ENCODE measurements around the gene ADCY5.

ADCY5 gene

DNA sequence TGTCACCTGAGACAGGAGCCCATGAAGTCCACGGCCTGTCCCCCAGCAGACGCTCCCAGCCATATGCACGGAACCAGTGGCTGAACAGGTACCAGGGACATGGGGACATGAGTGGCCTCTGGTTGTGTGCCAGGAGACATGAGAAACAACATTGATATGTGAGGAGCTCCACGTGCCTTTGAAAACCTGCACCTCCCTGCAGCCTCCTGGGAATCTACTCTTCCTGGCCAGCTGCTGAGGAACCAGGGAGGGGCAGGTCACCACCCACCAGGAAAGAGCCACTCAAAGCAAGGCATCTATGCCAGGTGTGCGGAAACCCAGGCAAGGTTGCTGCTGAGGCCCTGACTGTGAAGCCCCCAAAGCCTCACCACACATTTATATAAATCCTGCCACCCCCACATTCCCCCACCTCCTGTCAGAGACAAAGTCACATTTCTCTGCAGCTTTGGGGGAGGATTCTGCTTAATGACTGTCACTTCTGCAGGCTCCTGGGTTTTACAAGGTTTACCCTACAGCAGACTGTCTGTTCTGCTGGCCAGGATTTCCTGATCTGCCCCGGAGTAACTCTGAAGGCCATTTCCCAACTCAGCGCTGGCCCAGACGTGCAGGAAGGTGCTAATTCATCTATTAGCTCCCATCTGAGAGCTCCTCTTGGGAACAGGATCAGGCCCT is 110.8 kb downstream of the ADCY5 start:
- peak; percentile 15 for DNase-seq

GRCh38 chr3:123337226-123337625 is 111.7 kb downstream of the ADCY5 start:
- no peak for DNase-seq

DNA sequence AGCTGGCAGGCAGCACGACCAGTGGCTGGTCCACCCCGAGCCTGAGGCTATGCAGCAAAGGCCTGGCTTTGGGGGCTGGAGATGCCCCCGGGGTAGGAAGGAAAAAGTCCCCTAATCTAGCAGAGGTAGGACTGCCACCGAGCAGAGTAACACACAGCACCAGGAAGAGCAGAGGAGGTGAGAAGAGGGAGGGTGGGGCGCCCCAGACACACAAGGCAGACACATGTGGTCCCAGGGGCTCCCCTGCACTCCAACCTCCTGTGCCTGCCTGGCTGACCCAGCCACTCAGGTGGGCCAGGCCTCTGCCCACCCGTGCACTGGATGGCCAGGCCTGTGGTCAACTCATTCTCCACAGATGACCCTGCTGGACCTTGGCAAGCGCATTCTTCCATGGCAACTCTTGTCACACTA is 112.4 kb downstream of the ADCY5 start:
- DNase-seq, result no peak

DNA sequence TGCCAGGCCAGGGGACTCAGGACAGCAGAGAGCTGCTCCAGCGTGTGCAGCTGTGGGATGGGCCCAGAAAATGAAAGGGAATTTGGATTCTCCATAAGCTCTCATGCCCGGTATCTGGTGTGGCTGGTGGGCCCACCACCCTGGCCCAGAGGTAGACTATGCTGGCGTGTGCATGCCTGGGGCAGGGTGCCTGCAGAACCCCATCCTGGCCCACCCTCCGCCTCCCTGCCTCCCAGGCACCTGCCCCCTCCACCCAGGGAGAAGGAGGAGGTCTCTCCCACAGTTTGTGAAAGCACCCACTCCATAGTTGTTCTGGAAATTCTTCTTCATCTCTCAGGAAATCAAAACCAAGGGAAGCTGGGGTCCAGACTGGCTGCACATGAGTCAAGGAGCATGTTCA is 112.9 kb downstream of the ADCY5 start:
- DNase-seq, result no peak

DNA sequence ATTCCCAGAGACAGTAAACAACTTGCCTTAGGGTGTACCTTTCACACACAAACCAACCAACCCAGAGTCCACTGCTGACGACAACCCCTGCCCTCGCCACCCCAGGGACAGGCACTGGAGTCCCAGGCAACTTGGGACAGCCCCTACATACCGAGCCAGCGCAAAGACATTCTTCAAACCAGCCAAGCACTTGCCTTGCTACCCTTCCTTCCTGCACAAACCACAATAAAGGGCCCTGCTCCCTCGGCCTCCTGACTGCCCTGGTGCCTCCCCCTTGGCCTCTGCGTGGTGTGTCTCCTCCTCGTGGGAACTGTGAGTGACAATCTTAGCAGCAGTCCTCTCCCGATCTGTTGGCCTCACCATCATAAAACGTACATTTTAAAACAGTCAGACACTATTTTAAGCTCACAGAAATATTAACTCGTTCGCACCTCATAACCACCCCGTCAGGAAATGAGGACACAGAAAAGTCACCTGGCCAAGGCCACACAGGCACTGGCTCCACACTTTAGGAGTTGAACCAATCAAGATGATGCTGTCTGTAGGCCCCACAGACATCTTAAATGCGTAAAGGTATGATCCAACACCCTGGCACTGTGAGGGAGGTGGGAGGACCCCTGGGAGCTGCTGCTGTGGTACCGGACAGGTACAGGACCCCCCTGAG is 113.8 kb downstream of the ADCY5 start:
- DNase-seq, result no peak

- no peak for DNase-seq
Observed at GRCh38 chr3:123334056-123334455, 114.8 kb downstream of the ADCY5 start.

GRCh38 chr3:123333401-123333800 is 115.5 kb downstream of the ADCY5 start:
- DNase-seq, result no peak

GRCh38 chr3:123332124-123332641 is 116.7 kb downstream of the ADCY5 start:
- no peak for DNase-seq

DNA sequence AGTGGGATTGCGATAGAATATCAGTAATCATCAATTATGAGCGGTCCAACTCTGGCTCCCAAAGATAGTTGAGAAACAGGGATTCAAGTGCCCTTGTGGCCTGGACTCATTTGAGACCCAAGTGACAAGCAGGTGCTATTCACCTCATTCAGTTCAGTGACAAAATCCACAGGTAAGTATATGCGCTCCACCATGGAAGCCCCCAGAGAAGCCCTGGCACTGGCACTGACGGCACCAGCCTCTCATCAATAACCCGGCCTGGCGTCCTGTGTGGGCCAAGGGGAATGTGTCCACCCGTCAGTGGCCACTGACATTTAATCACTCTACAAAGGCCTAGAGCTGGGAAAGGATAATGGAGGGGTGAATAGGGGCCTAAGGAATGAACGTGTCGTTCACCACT is 117.2 kb downstream of the ADCY5 start:
- DNase-seq, result no peak

GRCh38 chr3:123331006-123331405 is 117.9 kb downstream of the ADCY5 start:
- DNase-seq, result no peak

DNA sequence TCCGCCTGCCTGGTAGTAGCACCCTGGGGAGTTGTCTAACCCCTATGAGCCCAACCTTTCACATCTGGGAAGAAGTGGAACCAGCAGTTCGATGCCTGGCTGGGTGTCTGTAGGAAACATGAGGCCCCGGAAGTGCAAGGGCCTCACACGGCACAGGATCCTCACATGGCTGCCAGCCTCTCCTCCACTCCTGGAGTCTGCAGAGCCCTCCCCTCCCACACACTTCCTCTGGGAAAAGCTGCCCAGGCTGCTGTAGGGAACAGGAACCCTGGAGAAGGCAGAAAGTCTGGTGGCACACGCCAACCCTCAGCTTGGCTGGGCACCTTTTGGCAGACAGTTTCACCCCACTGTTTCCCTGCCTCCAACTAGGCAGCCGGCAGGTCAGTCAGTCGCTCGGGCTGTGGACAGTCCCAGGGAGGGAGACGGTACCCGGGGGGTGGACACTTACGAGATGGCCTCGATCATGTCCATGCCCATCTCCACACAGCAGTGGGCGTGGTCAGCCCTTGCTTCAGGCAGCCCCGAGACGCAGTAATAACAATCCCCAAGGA is 118.4 kb downstream of the ADCY5 start:
- DNase-seq, result no peak

DNA sequence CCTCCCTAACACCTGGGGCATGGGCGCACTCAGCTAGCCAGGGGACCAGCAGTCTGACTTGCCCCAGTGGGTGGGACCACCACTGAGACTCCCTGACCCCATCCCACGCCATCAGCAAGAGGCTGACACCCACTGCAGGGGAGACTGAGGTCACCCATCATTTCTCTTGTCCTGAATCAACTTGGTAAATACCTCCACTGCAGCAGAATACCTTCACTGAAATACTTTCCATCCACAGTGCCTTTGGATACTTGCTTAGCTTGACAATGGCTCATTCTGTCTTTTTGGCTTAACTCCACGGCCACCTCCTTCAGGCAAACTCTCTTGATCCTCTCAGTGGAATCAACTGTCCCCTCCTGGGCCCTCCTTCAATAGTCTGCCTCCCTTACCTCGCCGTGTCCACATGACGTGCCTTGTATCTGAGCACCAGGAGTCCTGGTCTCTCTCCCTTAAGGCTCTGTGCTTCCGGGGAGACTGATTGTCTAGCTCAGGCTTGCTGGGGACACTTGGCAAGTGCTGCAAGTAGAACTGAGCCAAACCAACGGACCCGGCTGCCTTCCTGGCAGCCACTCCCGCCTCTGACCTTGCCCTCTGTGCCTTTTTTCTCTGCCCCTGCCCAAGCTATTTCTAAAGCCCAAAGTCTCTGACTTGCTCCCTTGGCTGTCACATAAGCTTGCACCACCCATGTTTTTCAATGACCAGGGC is 119.1 kb downstream of the ADCY5 start:
- no peak for DNase-seq

DNA sequence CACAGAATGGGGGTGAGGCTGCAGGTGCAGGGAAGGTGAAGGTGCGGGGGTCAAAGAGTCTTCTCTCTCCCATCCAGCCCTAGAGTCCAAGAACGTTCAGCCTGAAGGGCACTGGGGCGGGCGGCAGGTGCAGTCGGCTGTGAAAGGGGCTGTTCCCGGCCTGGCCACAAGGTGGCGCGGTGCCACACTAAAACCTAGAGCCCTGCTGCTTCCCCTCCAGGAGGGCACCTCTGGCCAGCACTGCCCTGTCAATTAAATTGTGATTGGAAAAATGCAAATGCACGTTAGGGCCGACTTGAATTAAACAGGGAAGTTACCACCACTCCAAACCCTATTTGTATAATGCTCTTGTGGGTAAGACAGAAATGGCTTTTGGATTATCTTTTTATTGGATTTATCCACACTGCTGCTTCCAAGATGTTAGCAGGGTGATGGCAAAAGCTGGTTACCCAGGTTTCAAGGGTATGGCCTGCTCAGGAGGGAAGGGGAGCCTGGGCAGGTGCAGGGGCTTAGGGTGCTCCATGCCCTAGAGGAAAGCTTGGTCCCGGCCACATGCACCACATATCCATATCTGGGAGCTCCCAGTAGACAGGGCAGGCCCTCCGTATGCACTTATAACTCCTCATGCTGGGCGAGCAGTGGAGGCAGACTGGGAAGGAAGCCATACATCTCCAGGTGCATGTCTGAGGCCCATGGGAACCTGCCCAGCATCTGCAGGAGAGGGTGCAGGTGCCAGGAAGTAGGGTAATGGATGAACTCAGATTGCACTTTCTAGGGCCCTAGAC is 119.8 kb downstream of the ADCY5 start:
- DNase-seq, result peak; percentile 86

DNA sequence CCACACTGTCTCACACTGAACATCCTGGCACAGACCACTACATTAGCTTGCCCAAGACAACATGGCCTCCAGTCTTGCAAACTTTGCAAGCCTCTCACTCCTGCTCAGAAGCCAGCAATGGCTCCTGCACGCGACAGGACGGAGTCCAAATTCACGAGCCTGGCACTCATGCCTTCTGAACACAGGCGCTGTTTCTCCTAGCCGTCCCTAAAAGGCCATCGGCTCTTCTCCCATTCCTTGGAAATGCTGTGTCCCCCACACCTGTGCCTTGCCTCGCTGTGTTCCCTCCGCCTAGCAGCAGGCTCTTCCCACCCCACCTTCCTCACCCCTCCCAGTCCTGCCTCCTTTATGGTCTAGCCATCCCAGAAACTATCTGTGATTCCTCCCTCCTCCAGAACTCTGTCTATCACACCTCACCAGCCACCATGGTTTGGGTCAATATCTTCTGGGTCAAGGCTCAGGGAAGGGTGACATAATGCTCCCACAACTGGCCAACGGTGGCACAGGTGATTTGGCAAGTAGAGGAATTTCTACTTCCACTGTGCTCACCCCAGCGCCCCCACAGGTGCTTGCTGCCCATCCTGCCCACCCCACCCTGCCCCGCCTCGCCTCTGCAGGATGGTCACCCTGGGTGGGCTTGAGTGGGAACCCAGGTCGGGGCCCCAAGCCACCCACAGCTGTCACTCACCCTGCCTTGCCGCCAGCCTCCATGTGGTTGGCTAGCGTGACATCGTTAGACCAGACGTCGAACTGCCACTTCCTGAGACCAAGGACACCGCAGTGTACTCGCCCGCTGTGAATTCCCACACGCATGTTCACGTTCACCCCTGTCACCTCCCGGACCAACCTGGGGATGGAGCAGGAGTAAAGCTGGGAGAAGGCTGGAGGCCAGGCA is 120.7 kb downstream of the ADCY5 start:
- DNase-seq, result no peak

- no peak for DNase-seq
Observed at GRCh38 chr3:123327480-123327879, 121.4 kb downstream of the ADCY5 start.

DNA sequence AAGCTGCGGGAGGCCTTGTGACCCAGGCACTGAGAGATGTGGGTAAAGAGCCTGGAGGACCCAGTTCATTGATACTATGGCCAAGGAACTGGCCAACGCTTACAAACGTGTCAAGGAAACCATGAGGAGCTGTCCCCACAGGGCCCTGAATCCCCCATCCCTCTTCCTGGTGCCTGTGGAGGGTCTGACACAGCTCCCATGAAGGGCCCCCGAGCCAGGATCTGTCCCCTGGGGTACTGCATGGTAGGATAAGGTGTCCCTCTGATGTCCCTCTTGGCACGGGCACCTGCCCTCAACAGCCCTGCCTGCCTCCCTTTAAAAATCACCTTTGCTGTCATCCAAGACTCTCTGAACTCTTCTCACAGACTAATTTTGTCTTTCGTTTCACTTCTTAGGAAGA is 122.4 kb downstream of the ADCY5 start:
- DNase-seq, result no peak

- no peak for DNase-seq
Observed at GRCh38 chr3:123325766-123326256, 123.1 kb downstream of the ADCY5 start.

DNA sequence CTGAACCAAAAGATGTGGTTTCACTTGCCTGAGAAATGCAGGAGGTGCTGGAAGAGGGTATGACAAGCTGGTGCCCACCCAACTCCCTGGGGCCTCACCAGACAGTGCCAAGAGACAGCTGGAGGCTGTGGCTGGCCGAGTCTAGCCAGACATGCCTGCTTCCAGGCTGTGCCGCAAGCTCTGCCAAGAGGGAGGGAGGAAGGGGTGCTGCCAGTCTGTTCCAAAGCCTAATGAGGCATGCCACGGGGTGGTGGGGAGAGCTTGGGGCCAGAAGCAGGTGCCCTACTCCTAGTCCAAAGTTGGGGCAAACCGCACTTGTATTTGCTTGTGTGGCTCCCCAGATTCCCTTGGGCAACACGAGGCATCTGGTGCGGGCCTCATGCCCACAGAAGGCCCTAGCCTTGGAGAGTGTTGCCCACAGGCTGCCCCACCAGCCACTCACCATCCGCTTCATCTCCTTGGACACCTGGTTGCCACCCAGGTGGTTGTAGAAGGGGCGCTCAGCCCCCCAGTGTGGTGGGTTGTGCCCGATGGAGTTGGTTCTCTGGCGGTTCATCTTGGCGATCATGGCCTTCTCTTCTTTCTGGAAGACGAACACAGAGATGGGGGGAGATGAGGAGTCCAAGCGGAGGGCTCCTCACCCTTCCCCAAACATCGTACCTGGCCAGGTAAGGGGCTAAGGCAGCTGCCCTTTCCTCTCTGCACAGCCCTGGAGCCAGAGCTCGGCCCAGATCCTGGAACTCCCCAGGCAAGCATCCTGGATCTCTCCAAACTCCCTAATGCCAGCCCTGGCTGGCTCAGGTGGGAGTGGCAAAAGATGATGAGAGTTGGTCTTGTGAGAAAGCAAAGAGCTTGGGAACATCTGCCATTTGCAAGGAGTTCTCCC is 123.8 kb downstream of the ADCY5 start:
- DNase-seq, result no peak

DNA sequence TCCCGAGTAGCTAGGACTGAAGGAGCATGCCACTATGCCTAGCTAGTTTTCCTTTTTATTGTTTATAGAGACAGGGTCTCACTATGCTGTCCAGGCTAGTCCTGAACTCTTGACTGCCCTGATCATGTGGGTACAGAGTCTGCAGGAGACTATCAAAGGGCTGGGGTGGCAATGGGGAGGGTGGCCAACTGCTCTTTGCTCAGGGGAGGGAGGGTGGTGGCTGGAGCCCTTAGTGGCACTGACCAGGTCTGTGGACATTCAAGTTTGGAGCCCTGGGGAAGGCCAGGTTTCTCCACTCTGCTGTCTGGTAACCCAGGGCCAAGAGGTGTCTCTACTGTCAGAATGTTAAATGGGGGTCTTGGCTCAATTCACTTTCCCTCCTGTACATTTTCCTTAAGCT is 125.1 kb downstream of the ADCY5 start:
- no peak for DNase-seq

- no peak for DNase-seq
Observed at GRCh38 chr3:123322866-123323265, 126.0 kb downstream of the ADCY5 start.
